ENCODE results near the gene CHID1.

CHID1 gene

DNA sequence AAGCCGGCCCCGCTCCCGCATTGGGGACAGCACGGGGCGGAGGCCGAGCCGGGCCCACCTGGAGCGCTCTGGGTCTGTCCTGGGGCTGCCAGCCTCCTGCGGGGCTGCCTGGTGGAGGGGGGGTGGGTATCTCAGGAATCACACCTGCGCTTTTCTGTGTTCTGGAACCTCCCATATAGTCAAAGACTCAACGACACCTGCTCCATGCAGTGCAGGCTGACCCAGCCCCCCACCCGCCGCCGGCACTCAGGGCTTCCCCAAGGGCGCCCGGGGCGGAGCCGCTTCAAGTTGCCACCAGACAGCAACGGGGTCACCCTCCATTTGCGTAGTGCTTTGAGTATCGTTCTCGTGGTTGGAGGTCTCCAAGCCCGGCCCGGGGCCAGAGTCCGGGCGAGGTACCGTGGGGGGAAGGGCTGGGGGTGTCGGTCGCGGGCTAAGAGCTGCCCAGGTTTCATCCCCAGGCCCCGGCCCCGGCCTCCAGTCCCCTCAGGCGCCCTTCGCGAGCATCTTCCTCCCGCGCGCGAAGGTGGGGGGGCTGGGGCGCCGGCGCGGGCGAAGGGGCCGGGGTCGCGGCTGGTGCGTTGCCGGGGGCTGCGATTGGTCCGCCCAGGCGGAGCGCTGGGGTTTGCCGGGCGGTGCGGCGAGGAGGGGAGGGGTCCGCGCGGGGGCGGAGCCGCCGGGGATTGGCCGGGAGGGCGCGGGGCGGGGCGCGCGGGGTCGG, 61.3 kb downstream of the CHID1 start:
- Histone ChIP-seq H3K27me3 (ENCODE audit: insufficient read depth, poor library complexity, severe bottlenecking) (no peaks in the 10 kb centered on the region), H3K36me3 (ENCODE audit: low read depth) (peaks cover 9% of the 10 kb centered on the region), H3K9me3 (ENCODE audit: severe bottlenecking) (no peaks in the 10 kb centered on the region), H3K4me1 (ENCODE audit: insufficient read depth, poor library complexity, severe bottlenecking) (peaks cover 19% of the 10 kb centered on the region), H3K4me3 (ENCODE audit: severe bottlenecking) (no peak overlapping the region), H3K27ac (ENCODE audit: poor library complexity, severe bottlenecking) (no peak overlapping the region)
- no peak for DNase-seq (ENCODE audit: low spot score)
- TF ChIP-seq, protein P1, sequence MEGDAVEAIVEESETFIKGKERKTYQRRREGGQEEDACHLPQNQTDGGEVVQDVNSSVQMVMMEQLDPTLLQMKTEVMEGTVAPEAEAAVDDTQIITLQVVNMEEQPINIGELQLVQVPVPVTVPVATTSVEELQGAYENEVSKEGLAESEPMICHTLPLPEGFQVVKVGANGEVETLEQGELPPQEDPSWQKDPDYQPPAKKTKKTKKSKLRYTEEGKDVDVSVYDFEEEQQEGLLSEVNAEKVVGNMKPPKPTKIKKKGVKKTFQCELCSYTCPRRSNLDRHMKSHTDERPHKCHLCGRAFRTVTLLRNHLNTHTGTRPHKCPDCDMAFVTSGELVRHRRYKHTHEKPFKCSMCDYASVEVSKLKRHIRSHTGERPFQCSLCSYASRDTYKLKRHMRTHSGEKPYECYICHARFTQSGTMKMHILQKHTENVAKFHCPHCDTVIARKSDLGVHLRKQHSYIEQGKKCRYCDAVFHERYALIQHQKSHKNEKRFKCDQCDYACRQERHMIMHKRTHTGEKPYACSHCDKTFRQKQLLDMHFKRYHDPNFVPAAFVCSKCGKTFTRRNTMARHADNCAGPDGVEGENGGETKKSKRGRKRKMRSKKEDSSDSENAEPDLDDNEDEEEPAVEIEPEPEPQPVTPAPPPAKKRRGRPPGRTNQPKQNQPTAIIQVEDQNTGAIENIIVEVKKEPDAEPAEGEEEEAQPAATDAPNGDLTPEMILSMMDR (IDR thresholded peaks at IDR 0.05; ENCODE audit: poor library complexity, severe bottlenecking) = no peak
- no peak for ATAC-seq (ENCODE audit: low read depth)

DNA sequence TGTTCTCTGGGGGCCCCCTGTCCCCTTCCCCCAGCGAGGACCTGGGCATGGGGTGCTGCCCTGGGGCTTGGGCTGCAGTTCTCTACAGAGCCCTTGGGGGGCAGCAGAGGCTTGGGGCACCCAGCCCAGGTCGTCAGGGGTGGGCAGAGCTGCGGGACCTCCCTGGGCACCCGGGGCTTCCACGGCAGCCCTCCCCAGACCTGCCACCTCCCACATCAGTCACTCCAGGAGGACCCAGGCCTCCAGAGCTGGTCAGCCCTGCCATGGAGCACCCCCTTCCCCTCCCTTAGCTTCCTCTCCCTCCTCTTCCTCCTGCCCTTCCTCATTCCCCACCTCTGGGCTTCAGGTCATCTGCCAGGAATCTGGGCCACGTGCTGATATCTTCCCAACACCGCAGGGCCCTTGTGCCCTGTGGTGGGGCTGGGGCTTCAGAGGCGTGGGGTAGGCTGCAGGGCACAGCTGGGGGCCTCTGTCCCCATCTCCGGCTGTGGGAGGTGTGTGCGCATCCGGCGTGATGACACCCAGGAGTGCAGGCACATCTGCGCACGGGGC, 62.2 kb downstream of the CHID1 start:
- TF ChIP-seq, protein P1 (IDR thresholded peaks at IDR 0.05; ENCODE audit: poor library complexity, severe bottlenecking) = peak; percentile 66
- no peak for ATAC-seq (ENCODE audit: low read depth)
- no peak for DNase-seq (ENCODE audit: low spot score)
- Histone ChIP-seq H3K4me1 (ENCODE audit: insufficient read depth, poor library complexity, severe bottlenecking) (peaks cover 19% of the 10 kb centered on the region), H3K36me3 (ENCODE audit: low read depth) (peaks cover 9% of the 10 kb centered on the region), H3K4me3 (ENCODE audit: severe bottlenecking) (no peak overlapping the region), H3K9me3 (ENCODE audit: severe bottlenecking) (no peaks in the 10 kb centered on the region), H3K27ac (ENCODE audit: poor library complexity, severe bottlenecking) (no peak overlapping the region), H3K27me3 (ENCODE audit: insufficient read depth, poor library complexity, severe bottlenecking) (no peaks in the 10 kb centered on the region)

DNA sequence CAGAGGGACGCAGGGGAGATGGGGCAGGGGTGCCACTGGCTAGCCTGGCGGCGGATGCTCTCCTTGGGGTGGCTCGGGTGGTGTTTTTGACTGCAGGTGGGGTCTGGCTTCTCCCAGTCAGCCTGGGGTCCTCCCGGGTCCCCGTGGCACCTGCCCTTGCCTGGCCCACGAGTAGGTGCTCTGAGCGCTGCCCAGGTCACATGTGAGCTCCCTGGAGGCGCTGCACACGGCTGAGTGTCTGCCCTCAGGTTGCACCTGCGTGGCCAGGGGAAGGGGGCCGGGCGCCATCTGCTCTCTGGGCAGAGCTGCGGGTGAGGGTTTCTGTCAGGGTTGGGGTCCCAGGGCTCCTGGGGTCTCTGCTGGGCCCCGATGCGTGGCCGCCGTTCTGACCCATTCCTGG, 62.7 kb downstream of the CHID1 start:
- peaks cover 19% of the 10 kb centered on the region for H3K4me1 ChIP-seq (ENCODE audit: insufficient read depth, poor library complexity, severe bottlenecking)
- H3K36me3 ChIP-seq (ENCODE audit: low read depth) = peaks cover 9% of the 10 kb centered on the region
- no peak overlapping the region for H3K4me3 ChIP-seq (ENCODE audit: severe bottlenecking)
- TF ChIP-seq, protein P1 (IDR thresholded peaks at IDR 0.05; ENCODE audit: poor library complexity, severe bottlenecking) = no peak
- H3K27ac ChIP-seq (ENCODE audit: poor library complexity, severe bottlenecking) = no peak overlapping the region
- ATAC-seq (ENCODE audit: low read depth) = no peak
- DNase-seq (ENCODE audit: low spot score) = no peak
- H3K9me3 ChIP-seq (ENCODE audit: severe bottlenecking) = no peaks in the 10 kb centered on the region
- no peaks in the 10 kb centered on the region for H3K27me3 ChIP-seq (ENCODE audit: insufficient read depth, poor library complexity, severe bottlenecking)

DNA sequence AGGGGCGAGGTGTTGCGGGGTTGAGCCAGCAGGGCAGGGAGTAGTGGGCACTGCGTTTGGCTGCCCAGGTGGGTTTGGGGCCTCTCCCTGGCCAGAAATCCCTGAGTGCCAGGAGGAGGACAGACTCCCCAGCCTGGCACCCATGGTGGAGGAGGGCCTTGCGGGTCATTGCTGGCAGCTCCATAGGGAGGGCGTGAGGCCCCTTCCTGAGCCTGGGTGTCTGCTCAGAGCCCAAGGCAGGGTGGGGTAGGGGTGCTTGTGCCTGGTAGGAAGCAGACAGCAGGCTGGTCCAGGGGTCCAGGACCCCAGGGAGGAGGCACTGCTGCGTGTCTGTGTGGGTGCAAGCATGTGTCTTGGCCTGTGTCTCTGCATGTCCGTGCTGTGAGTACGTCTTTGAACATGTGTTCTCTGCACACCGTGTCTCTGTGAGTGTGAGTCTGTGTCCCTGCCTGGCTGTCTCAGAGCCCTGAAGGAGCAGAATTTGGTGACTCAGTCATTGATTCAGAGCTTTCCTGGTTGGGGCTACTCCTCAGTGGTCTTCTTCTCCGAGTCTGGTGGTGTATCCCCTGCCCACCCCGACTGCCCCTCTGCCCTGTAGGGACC, 64.0 kb downstream of the CHID1 start:
- Histone ChIP-seq H3K4me3 (ENCODE audit: severe bottlenecking) (no peak overlapping the region), H3K27ac (ENCODE audit: poor library complexity, severe bottlenecking) (peak overlapping the region; percentile 97), H3K36me3 (ENCODE audit: low read depth) (peaks cover 9% of the 10 kb centered on the region), H3K4me1 (ENCODE audit: insufficient read depth, poor library complexity, severe bottlenecking) (peaks cover 19% of the 10 kb centered on the region), H3K9me3 (ENCODE audit: severe bottlenecking) (no peaks in the 10 kb centered on the region), H3K27me3 (ENCODE audit: insufficient read depth, poor library complexity, severe bottlenecking) (no peaks in the 10 kb centered on the region)
- TF ChIP-seq, protein P1 (IDR thresholded peaks at IDR 0.05; ENCODE audit: poor library complexity, severe bottlenecking) = no peak
- no peak for ATAC-seq (ENCODE audit: low read depth)
- DNase-seq (ENCODE audit: low spot score) = no peak
